ENCODE results near the gene ZNF75A.

GRCh38 chr16:3362931-3363330 lies 57.6 kb downstream of the ZNF75A start:
- TF ChIP-seq CTCF (IDR thresholded peaks at IDR 0.05) (no peak), CEBPB (IDR thresholded peaks at IDR 0.05) (no peak), NFE2L2 (conservative IDR thresholded peaks at IDR 0.05; ENCODE audit: low read length) (no peak)

Measured in A549 (cell line).